Right lobe of liver (tissue), 6 donors: ENCODE results near the gene CATSPER1. TPM values are rescaled to one million over a fixed set of nuclear protein-coding genes. Genes with fewer than 3 reads are reported as not detected.
A peak's percentile ranks its signal among the peaks of the same experiment; 100 is the strongest.

Experiments used
- ATAC-seq, 4 donors: fragments of 200-7000 bp; cut with Tn5 transposase; one replicate each; pipeline ENCODE4 v1.9.1; 2020; ENCODE audit warnings: mild to moderate bottlenecking in 4 of 4, moderate library complexity in 4 of 4
- DNase-seq, 3 donors: peaks; one replicate each; pipeline ENCODE4 v3.0.0-alpha.2; 2020
- H3K27ac ChIP-seq, 3 donors: fragments of 200-600 bp; one replicate each; pipeline ENCODE4 v1.8.0; 2022
- H3K27me3 ChIP-seq, 2 donors: fragments of 200-600 bp; one replicate each; pipeline ENCODE4 v1.8.0; 2022
- H3K36me3 ChIP-seq, 4 donors: fragments of 200-600 bp; sonication (generic) in 1 of 4; one replicate each; pipeline versions ENCODE4 v1.5.1 to v1.8.0; 2017 to 2022; ENCODE audit warnings: control low read depth in 1 of 4
- H3K4me1 ChIP-seq, 4 donors: fragments of 200-600 bp; sonication (generic) in 1 of 4; one replicate each; pipeline versions ENCODE4 v1.5.1 to v1.8.0; 2017 to 2022; ENCODE audit warnings: control low read depth in 1 of 4
- H3K4me3 ChIP-seq, 3 donors: fragments of 200-600 bp; one replicate each; pipeline ENCODE4 v1.8.0; 2022
- H3K9me3 ChIP-seq, 4 donors: fragments of 200-600 bp; sonication (generic) in 1 of 4; one replicate each; pipeline versions ENCODE4 v1.5.1 to v1.8.0; 2017 to 2022; ENCODE audit warnings: control low read depth in 1 of 4
- POLR2A ChIP-seq: fragments of 450-650 bp; IDR thresholded peaks from one replicate; pipeline ENCODE4 v1.6.1; 2017; ENCODE audit warnings: antibody characterized with exemption, mild to moderate bottlenecking
- WGBS: methylation state at CpG from one replicate; pipeline ENCODE4 v1.1.6; 2018; ENCODE audit warnings: low coverage, low lambda C conversion rate; ENCODE audit not compliant: insufficient coverage; ENCODE audit errors: missing lambda C conversion rate; 5-methylcytosine and 5-hydroxymethylcytosine counted together
- intact Hi-C, 2 donors: fragments of 100-400 bp; cut with DNase I; formaldehyde crosslinking; loops; one replicate each; pipeline versions ENCODE4 v1.11.2 to v1.14.1; 2022
- total RNA-seq, 6 experiments: library from RNA; depleted of rRNA in 2 of 6; stranded (reverse); fragments of >200 nt in 2 of 6; fragmentation: NEBNext Ultra II Directional in 3 of 6; extraction: Animal tissue kit (Norgen Biotek cat#: 25700) in 3 of 6; gene quantifications; one replicate each; pipeline versions ENCODE4 v1.1.0 to v1.2.4, GENCODE V29; 2016 to 2023
- TF ChIP-seq, protein P1 (sequence below), 4 donors: fragments of 200-600 bp in 3 of 4; fragments of 450-650 bp in 1 of 4; IDR thresholded peaks; one replicate each; pipeline versions ENCODE4 v1.5.1 to v1.8.0; 2016 to 2022; ENCODE audit warnings: antibody characterized with exemption in 4 of 4, mild to moderate bottlenecking in 2 of 4
- donor health status: DM: no; HTN: yes; CAD: no.
- donor health status: DM: no; HTN: no; CAD: no.
- donor health status: DM: no; HTN: no; CAD: no.
- donor health status: DM: no; HTN: yes; CAD: no.
- donor health status: DM: no; HTN: yes; CAD: no.

CATSPER1 gene
- total RNA-seq, 6 experiments from 2014 or later: not detected

- DNase-seq (peak in 2 of 3 donors; percentile 53 to 59), ATAC-seq (peak; percentile 31 to 60 (median 38))
- intact Hi-C loops: no loop called here
- Histone ChIP-seq H3K27ac (peak overlapping the region; percentile 79 to 95 (median 86)), H3K4me3 (peak overlapping the region; percentile 41 to 74 (median 62)), H3K9me3 (no peaks in the 10 kb centered on the region), H3K27me3 (no peaks in the 10 kb centered on the region), H3K36me3 (peaks cover 6 to 41% (median 21%) of the 10 kb centered on the region in 4 donors), H3K4me1 (peaks cover 0 to 30% (median 11%) of the 10 kb centered on the region in 4 donors)
- TF ChIP-seq, protein P1, sequence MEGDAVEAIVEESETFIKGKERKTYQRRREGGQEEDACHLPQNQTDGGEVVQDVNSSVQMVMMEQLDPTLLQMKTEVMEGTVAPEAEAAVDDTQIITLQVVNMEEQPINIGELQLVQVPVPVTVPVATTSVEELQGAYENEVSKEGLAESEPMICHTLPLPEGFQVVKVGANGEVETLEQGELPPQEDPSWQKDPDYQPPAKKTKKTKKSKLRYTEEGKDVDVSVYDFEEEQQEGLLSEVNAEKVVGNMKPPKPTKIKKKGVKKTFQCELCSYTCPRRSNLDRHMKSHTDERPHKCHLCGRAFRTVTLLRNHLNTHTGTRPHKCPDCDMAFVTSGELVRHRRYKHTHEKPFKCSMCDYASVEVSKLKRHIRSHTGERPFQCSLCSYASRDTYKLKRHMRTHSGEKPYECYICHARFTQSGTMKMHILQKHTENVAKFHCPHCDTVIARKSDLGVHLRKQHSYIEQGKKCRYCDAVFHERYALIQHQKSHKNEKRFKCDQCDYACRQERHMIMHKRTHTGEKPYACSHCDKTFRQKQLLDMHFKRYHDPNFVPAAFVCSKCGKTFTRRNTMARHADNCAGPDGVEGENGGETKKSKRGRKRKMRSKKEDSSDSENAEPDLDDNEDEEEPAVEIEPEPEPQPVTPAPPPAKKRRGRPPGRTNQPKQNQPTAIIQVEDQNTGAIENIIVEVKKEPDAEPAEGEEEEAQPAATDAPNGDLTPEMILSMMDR (IDR thresholded peaks at IDR 0.05): no peak
- TF ChIP-seq POLR2A: no peak
- WGBS: 12% methylated on average over 13 of the region's 14 CpGs
Observed at GRCh38 chr11:66068923-66069714, 42.8 kb upstream of the CATSPER1 start.

DNA sequence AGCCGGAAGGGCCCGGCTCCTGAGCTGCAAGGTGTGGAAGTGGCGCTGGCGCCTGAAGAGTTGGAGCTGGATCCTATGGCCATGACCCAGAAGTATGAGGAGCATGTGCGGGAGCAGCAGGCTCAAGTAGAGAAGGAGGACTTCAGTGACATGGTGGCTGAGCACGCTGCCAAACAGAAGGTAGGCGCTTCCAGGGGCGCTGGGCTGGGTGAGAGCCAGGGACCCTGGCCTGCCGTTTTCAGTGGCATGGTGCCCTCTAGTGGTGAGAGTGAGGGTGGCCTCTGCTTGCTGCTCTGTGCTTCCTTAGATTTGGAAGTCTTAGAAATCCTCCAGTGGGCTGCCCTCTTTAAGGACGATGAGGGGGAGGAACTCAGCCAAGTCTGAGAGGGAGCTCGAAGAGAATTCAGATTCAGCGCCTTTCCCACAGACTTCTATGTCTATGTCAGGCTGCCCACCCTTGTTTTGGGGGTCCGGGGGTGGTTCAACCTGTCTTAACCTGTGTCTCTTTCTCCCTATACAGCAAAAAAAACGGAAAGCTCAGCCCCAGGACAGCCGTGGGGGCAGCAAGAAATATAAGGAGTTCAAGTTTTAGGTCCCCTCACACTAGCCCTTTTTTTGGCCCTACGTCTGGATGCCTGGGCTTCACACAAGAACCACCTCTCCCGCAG lies 42.0 kb upstream of the CATSPER1 start:
- DNase-seq (peak; percentile 59 to 74 (median 71)), ATAC-seq (peak; percentile 46 to 57 (median 48))
- H3K4me1 ChIP-seq: peaks cover 0 to 30% (median 11%) of the 10 kb centered on the region in 4 donors
- peak overlapping the region; percentile 79 to 95 (median 86) for H3K27ac ChIP-seq
- WGBS: 53% methylated on average over 14 of the region's 17 CpGs
- TF ChIP-seq POLR2A: no peak
- TF ChIP-seq, protein P1 (IDR thresholded peaks at IDR 0.05): peak; percentile 61 to 91 (median 87)
- H3K9me3 ChIP-seq: no peaks in the 10 kb centered on the region
- H3K4me3 ChIP-seq: no peak overlapping the region
- peaks cover 6 to 49% (median 25%) of the 10 kb centered on the region in 4 donors for H3K36me3 ChIP-seq
- intact Hi-C loops: no loop called here
- H3K27me3 ChIP-seq: no peaks in the 10 kb centered on the region

- TF ChIP-seq, protein P1 (IDR thresholded peaks at IDR 0.05): no peak
- TF ChIP-seq POLR2A: no peak
- no CpG with 5 or more reads among the region's 4 CpGs for WGBS
- intact Hi-C loops: no loop called here
- Histone ChIP-seq H3K36me3 (peaks cover 7 to 55% (median 31%) of the 10 kb centered on the region in 4 donors), H3K27me3 (no peaks in the 10 kb centered on the region), H3K4me3 (no peak overlapping the region), H3K9me3 (no peaks in the 10 kb centered on the region), H3K4me1 (peaks cover 0 to 30% (median 11%) of the 10 kb centered on the region in 4 donors), H3K27ac (peak overlapping the region in 1 of 3 donors; percentile 95)
- ATAC-seq (no peak), DNase-seq (peak in 1 of 3 donors; percentile 36)
Observed at GRCh38 chr11:66067640-66068039, 41.4 kb upstream of the CATSPER1 start.

- peak in 1 of 3 donors; percentile 36 for DNase-seq
- H3K27ac ChIP-seq: no peak overlapping the region
- no peaks in the 10 kb centered on the region for H3K9me3 ChIP-seq
- H3K36me3 ChIP-seq: peaks cover 7 to 64% (median 36%) of the 10 kb centered on the region in 4 donors
- no peak overlapping the region for H3K4me3 ChIP-seq
- H3K4me1 ChIP-seq: peaks cover 0 to 30% (median 11%) of the 10 kb centered on the region in 4 donors
- 63% methylated on average over 2 of the region's 3 CpGs for WGBS
- ATAC-seq: no peak
- H3K27me3 ChIP-seq: no peaks in the 10 kb centered on the region
- intact Hi-C loops: no loop called here
- TF ChIP-seq, protein P1 (IDR thresholded peaks at IDR 0.05): no peak
- no peak for TF ChIP-seq POLR2A
Observed at GRCh38 chr11:66066751-66067150, 40.5 kb upstream of the CATSPER1 start.
